GM12874 (cell line): Measurements from ENCODE around the gene GNAT2.

Experiments used
- CTCF ChIP-seq: IDR thresholded peaks from 2 replicates; pipeline ENCODE4 v1.5.1; 2011; ENCODE audit warnings: low read depth, mild to moderate bottlenecking, control low read depth, low read length, moderate library complexity; ENCODE audit not compliant: insufficient read depth

Gene GNAT2

GRCh38 chr1:109618661-109619575 is 498 bp downstream of the GNAT2 start:
- TF ChIP-seq CTCF, result no peak

GRCh38 chr1:109617291-109617801 is 2.1 kb downstream of the GNAT2 start:
- no peak for TF ChIP-seq CTCF

- TF ChIP-seq CTCF, result no peak
Observed at GRCh38 chr1:109616391-109616790, 3.0 kb downstream of the GNAT2 start.

GRCh38 chr1:109615879-109616278 is 3.5 kb downstream of the GNAT2 start:
- TF ChIP-seq CTCF, result no peak

GRCh38 chr1:109613361-109614147 is 5.9 kb downstream of the GNAT2 start:
- no peak for TF ChIP-seq CTCF

- no peak for TF ChIP-seq CTCF
Observed at GRCh38 chr1:109611308-109611990, 8.0 kb downstream of the GNAT2 start.
